WTC11 (cell line): ENCODE results near the gene THSD4. TPM values are rescaled to one million over a fixed set of nuclear protein-coding genes. Genes with fewer than 3 reads are reported as not detected.

Source experiments
- ATAC-seq: fragments of 200-7000 bp; cut with Tn5 transposase; 2 replicates; pipeline ENCODE4 v1.10.0; 2021; ENCODE audit warnings: mild to moderate bottlenecking, moderate library complexity
- CTCF ChIA-PET: fragments of 300-600 bp; sonication (Branson Sonifier 250); formaldehyde crosslinking; loops from one replicate; lab custom pipeline; 2021; ENCODE audit warnings: antibody characterized with exemption; lab: Charles Lee
- POLR2A ChIA-PET: fragments of 350-600 bp; sonication (Branson Sonifier 250); formaldehyde crosslinking; loops from one replicate; lab custom pipeline; 2021; ENCODE audit warnings: antibody characterized with exemption; lab: Charles Lee
- DNase-seq: peaks from one replicate; pipeline ENCODE4 v3.0.0; 2021; ENCODE audit warnings: low spot score
- H3K27ac Mint-ChIP-seq: 2 replicates; pipeline ENCODE4 v1.8.0; 2021; ENCODE audit warnings: mixed read lengths
- H3K27me3 Mint-ChIP-seq: 2 replicates; pipeline ENCODE4 v1.8.0; 2021; ENCODE audit warnings: low read depth, mild to moderate bottlenecking, moderate library complexity, mixed read lengths
- H3K36me3 Mint-ChIP-seq: 2 replicates; pipeline ENCODE4 v1.8.0; 2021; ENCODE audit warnings: mixed read lengths
- H3K4me1 Mint-ChIP-seq: 2 replicates; pipeline ENCODE4 v1.8.0; 2022; ENCODE audit warnings: mixed read lengths
- H3K4me3 Mint-ChIP-seq: 2 replicates; pipeline ENCODE4 v1.8.0; 2021; ENCODE audit warnings: mild to moderate bottlenecking, moderate library complexity, mixed read lengths
- H3K9me3 Mint-ChIP-seq: 2 replicates; pipeline ENCODE4 v1.8.0; 2021; ENCODE audit warnings: mixed read lengths
- ATF2 ChIP-seq: sonication (generic); formaldehyde crosslinking; IDR thresholded peaks from 2 replicates; pipeline ENCODE4 v1.8.1; 2022; ENCODE audit warnings: low read depth, missing genetic modification reagents, borderline replicate concordance
- ELF4 ChIP-seq: sonication (generic); formaldehyde crosslinking; IDR thresholded peaks from 2 replicates; pipeline ENCODE4 v1.8.1; 2022; ENCODE audit warnings: low read depth, mild to moderate bottlenecking, moderate library complexity, missing genetic modification reagents
- EMX1 ChIP-seq: fragments of 250-450 bp; sonication (Bioruptor Pico); IDR thresholded peaks from 2 replicates; pipeline ENCODE4 v1.8.0; 2021; ENCODE audit warnings: mild to moderate bottlenecking
- ERG ChIP-seq: fragments of 250-450 bp; sonication (Bioruptor Pico); IDR thresholded peaks from 2 replicates; pipeline ENCODE4 v1.8.0; 2021; ENCODE audit warnings: mild to moderate bottlenecking
- FOXJ3 ChIP-seq: sonication (generic); formaldehyde crosslinking; IDR thresholded peaks from 2 replicates; pipeline ENCODE4 v1.9.0; 2021; ENCODE audit warnings: missing genetic modification reagents, mild to moderate bottlenecking, borderline replicate concordance
- GABPB1 ChIP-seq: sonication (generic); formaldehyde crosslinking; IDR thresholded peaks from 2 replicates; pipeline ENCODE4 v1.8.1; 2023; ENCODE audit warnings: mild to moderate bottlenecking, missing genetic modification reagents
- GRHL2 ChIP-seq: fragments of 250-450 bp; sonication (Bioruptor Pico); IDR thresholded peaks from 2 replicates; pipeline ENCODE4 v1.8.0; 2022; ENCODE audit warnings: mild to moderate bottlenecking, moderate library complexity; ENCODE audit not compliant: insufficient replicate concordance, severe bottlenecking
- HMGA2 ChIP-seq: fragments of 250-450 bp; sonication (Bioruptor Pico); IDR thresholded peaks from 2 replicates; pipeline ENCODE4 v1.4.0; 2021; ENCODE audit warnings: mild to moderate bottlenecking, moderate library complexity
- HMGXB4 ChIP-seq: sonication (generic); formaldehyde crosslinking; IDR thresholded peaks from 2 replicates; pipeline ENCODE4 v1.8.1; 2023; ENCODE audit warnings: mild to moderate bottlenecking, moderate library complexity, missing genetic modification reagents
- IRF2 ChIP-seq: sonication (generic); formaldehyde crosslinking; IDR thresholded peaks from 2 replicates; pipeline ENCODE4 v1.8.0; 2022; ENCODE audit warnings: low read depth, missing genetic modification reagents, borderline replicate concordance
- MXD4 ChIP-seq: fragments of 250-450 bp; sonication (Bioruptor Pico); IDR thresholded peaks from 2 replicates; pipeline ENCODE4 v1.8.0; 2021; ENCODE audit warnings: mild to moderate bottlenecking, moderate library complexity, borderline replicate concordance
- NFE2L1 ChIP-seq: sonication (generic); formaldehyde crosslinking; IDR thresholded peaks from 2 replicates; pipeline ENCODE4 v1.8.1; 2023; ENCODE audit warnings: missing genetic modification reagents
- NR3C1 ChIP-seq: sonication (generic); formaldehyde crosslinking; conservative IDR thresholded peaks from 2 replicates; pipeline ENCODE4 v1.8.1; 2023; ENCODE audit warnings: low read depth, mild to moderate bottlenecking, missing genetic modification reagents
- RELA ChIP-seq: sonication (generic); formaldehyde crosslinking; IDR thresholded peaks from 2 replicates; pipeline ENCODE4 v1.8.1; 2022; ENCODE audit warnings: missing genetic modification reagents, mild to moderate bottlenecking, borderline replicate concordance
- USF1 ChIP-seq: sonication (generic); formaldehyde crosslinking; IDR thresholded peaks from 2 replicates; pipeline ENCODE4 v1.8.0; 2022; ENCODE audit warnings: mild to moderate bottlenecking, missing genetic modification reagents
- ZBTB21 ChIP-seq: sonication (generic); formaldehyde crosslinking; IDR thresholded peaks from 2 replicates; pipeline ENCODE4 v1.8.1; 2023; ENCODE audit warnings: mild to moderate bottlenecking, missing genetic modification reagents, borderline replicate concordance
- ZMAT4 ChIP-seq: fragments of 250-450 bp; sonication (Bioruptor Pico); IDR thresholded peaks from 2 replicates; pipeline ENCODE4 v1.9.0; 2021; ENCODE audit warnings: mild to moderate bottlenecking
- ZNF396 ChIP-seq: fragments of 250-450 bp; sonication (Bioruptor Pico); IDR thresholded peaks from 2 replicates; pipeline ENCODE4 v1.8.0; 2021; ENCODE audit warnings: mild to moderate bottlenecking, moderate library complexity, borderline replicate concordance
- ZNF416 ChIP-seq: fragments of 250-450 bp; sonication (Bioruptor Pico); IDR thresholded peaks from 2 replicates; pipeline ENCODE4 v1.9.0; 2021; ENCODE audit warnings: mild to moderate bottlenecking, inconsistent platforms
- ZNF532 ChIP-seq: fragments of 250-450 bp; sonication (Bioruptor Pico); IDR thresholded peaks from 2 replicates; pipeline ENCODE4 v1.9.0; 2021; ENCODE audit warnings: mild to moderate bottlenecking, borderline replicate concordance
- total RNA-seq: library from RNA; stranded (reverse); gene quantifications from 3 replicates; pipeline ENCODE4 v1.2.3, GENCODE V29; 2021

Gene THSD4
- total RNA-seq, 1 experiment from 2014 or later = 7.8 TPM

GRCh38 chr15:71252740-71253047 is 137.4 kb downstream of the THSD4 start (continued):
- TF ChIP-seq ATF2 (CRISPR knock-in tag) (no peak), USF1 (no peak), IRF2 (CRISPR knock-in tag) (no peak)

GRCh38 chr15:71254491-71254890 is 139.2 kb downstream of the THSD4 start:
- H3K36me3 Mint-ChIP-seq = no peaks in the 10 kb centered on the region
- H3K27ac Mint-ChIP-seq = no peak overlapping the region; the same call in 1 of the 2 replicates
- H3K4me1 Mint-ChIP-seq = no peaks in the 10 kb centered on the region
- ATAC-seq (no peak), DNase-seq (no peak)
- ChIA-PET POLR2A (no interaction called here), CTCF (interaction anchor here (1.5 kb wide), 1 partner anchor 186 kb away, joined by 3 read pairs; no protein-coding TSS in a partner anchor)
- no peak overlapping the region for H3K4me3 Mint-ChIP-seq
- H3K9me3 Mint-ChIP-seq = no peaks in the 10 kb centered on the region
- H3K27me3 Mint-ChIP-seq = no peaks in the 10 kb centered on the region
- TF ChIP-seq ZNF532 (CRISPR knock-in tag) (no peak), ZBTB21 (no peak), GRHL2 (CRISPR knock-in tag) (no peak), GABPB1 (CRISPR knock-in tag) (no peak), NR3C1 (CRISPR knock-in tag) (no peak), ELF4 (CRISPR knock-in tag) (no peak), FOXJ3 (CRISPR knock-in tag) (no peak), ERG (CRISPR knock-in tag) (no peak), HMGA2 (CRISPR knock-in tag) (no peak), ZNF396 (CRISPR knock-in tag) (no peak), USF1 (no peak), NFE2L1 (no peak), ZNF416 (CRISPR knock-in tag) (no peak), ZMAT4 (CRISPR knock-in tag) (no peak), MXD4 (CRISPR knock-in tag) (no peak), ATF2 (CRISPR knock-in tag) (no peak), RELA (CRISPR knock-in tag) (no peak), HMGXB4 (CRISPR knock-in tag) (no peak), EMX1 (no peak)
